Breast epithelium (tissue), 4 donors: ENCODE data around the gene PDZRN3. TPM values are rescaled to one million over a fixed set of nuclear protein-coding genes. Genes with fewer than 3 reads are reported as not detected.

Experiments used
- DNase-seq, 2 donors: peaks; one replicate each; pipeline ENCODE4 v3.0.0-alpha.2; 2019; ENCODE audit warnings: low spot score in 2 of 2
- H3K27ac ChIP-seq, 2 donors: fragments of 200-600 bp; sonication (generic) in 1 of 2; one replicate each; pipeline ENCODE4 v1.5.1; 2016 to 2019; ENCODE audit warnings: mild to moderate bottlenecking in 1 of 2
- H3K27me3 ChIP-seq, 2 donors: fragments of 200-600 bp; sonication (generic) in 1 of 2; one replicate each; pipeline versions ENCODE4 v1.5.1 to v1.6.0; 2017 to 2019; ENCODE audit warnings: control low read depth in 1 of 2, mild to moderate bottlenecking in 1 of 2
- H3K36me3 ChIP-seq: fragments of 200-600 bp; one replicate; pipeline ENCODE4 v1.5.1; 2019
- H3K4me1 ChIP-seq, 2 donors: fragments of 200-600 bp; sonication (generic); one replicate each; pipeline ENCODE4 v1.5.1; 2016 to 2019; ENCODE audit warnings: control low read depth in 1 of 2
- H3K4me3 ChIP-seq, 3 donors: fragments of 200-600 bp; sonication (generic); 1 replicate in 2 of 3; 2 replicates in 1 of 3; pipeline ENCODE4 v1.5.1; 2016 to 2019; ENCODE audit warnings: mild to moderate bottlenecking in 3 of 3, moderate library complexity in 2 of 3
- H3K9me3 ChIP-seq, 2 donors: fragments of 200-600 bp; sonication (generic) in 1 of 2; one replicate each; pipeline ENCODE4 v1.5.1; 2016 to 2019; ENCODE audit warnings: control low read depth in 1 of 2
- CTCF ChIP-seq, 3 donors: fragments of 450-650 bp; IDR thresholded peaks; one replicate each; pipeline ENCODE4 v1.5.1; 2016 to 2017; ENCODE audit warnings: antibody characterized with exemption in 3 of 3, mild to moderate bottlenecking in 3 of 3, moderate library complexity in 3 of 3
- POLR2A ChIP-seq: fragments of 450-650 bp; IDR thresholded peaks from one replicate; pipeline ENCODE4 v1.6.1; 2016; ENCODE audit warnings: antibody characterized with exemption, mild to moderate bottlenecking, moderate library complexity
- POLR2AphosphoS5 ChIP-seq, 3 donors: sonication (generic); formaldehyde crosslinking; IDR thresholded peaks; one replicate each; pipeline ENCODE4 v1.6.1; 2017; ENCODE audit warnings: antibody characterized with exemption in 3 of 3
- intact Hi-C: fragments of 100-400 bp; cut with DNase I; formaldehyde crosslinking; loops from one replicate; pipeline ENCODE4 v1.15.1; 2023; ENCODE audit warnings: low total_unique reads
- total RNA-seq, 3 donors: library from RNA; depleted of rRNA; stranded (reverse); fragments of >200 nt; gene quantifications; one replicate each; pipeline ENCODE4 v1.1.0, GENCODE V29; 2016

PDZRN3 gene
- total RNA-seq, 3 donors from 2014 or later: 36.0 to 79.6 (median 37.6) TPM

DNA sequence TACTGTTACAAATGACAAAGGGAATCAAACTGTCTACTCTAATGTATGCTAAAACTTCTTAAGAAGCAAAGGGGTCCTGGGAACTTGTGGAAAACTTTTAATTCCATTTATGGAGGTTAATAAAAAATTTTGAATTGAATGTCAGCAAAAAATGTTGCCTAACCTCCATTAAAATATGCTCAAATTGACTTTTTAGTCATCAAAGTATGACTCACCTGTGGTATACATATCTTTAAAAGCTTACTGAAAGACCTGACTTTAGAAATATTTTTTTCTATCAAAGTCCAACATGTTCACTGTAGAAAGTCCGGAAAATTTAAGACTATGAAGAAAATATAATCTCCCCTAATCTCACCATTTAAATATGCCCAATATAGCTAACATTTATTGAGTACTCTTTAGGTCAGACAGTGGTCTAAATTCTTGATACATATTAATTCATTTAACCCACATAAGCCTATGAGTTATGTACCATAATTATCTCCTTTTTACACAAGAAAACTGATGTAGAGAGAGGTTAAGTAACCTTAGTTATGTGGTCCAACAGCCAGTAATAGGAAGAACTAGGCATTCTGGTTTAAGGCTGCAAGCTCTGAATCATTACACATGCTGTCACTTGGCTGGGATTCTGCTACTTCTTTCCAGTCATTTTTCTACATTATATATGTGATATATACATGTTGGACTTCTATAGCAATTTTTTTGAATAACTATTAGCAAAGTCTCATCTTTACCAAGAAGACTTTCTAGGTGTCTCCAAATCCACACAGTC is 83.6 kb downstream of the PDZRN3 start:
- H3K9me3 ChIP-seq: no peaks in the 10 kb centered on the region
- H3K27ac ChIP-seq: peak overlapping the region in 1 of 2 donors; percentile 35
- H3K4me1 ChIP-seq: peaks cover 0 to 14% of the 10 kb centered on the region in 2 donors

DNA sequence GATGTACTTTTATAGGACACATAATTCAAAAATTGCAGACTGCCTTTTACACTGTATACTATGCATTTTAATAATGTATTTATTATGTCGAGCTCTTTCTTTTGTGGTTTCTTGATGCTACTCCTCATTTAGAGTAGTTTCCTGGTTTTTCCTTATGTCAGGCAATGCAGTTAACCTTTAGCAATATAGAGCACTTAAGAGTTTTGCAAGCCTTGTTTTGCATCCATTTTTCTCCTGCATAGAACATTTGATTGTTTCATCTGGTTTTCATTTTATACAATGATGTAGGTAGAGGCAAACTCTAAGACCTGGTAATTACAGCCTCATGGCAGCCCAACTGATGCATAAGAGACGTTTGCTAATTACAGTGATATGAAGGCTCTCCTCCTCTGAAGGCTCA is 86.3 kb downstream of the PDZRN3 start:
- H3K4me3 ChIP-seq: no peak overlapping the region
- peaks cover 0 to 14% of the 10 kb centered on the region in 2 donors for H3K4me1 ChIP-seq
- H3K27me3 ChIP-seq: no peaks in the 10 kb centered on the region
- DNase-seq: no peak
- TF ChIP-seq POLR2A (no peak), POLR2AphosphoS5 (IDR thresholded peaks at IDR 0.05) (no peak), CTCF (IDR thresholded peaks at IDR 0.05) (no peak)
- no peaks in the 10 kb centered on the region for H3K9me3 ChIP-seq
- no peak overlapping the region for H3K27ac ChIP-seq
- H3K36me3 ChIP-seq: no peaks in the 10 kb centered on the region
- intact Hi-C loops: no loop called here

More for the DNA sequence above, 83.6 kb downstream of the PDZRN3 start:
- DNase-seq: no peak
- intact Hi-C loops: no loop called here
- Histone ChIP-seq H3K4me3 (no peak overlapping the region), H3K36me3 (no peaks in the 10 kb centered on the region), H3K27me3 (no peaks in the 10 kb centered on the region)
- TF ChIP-seq CTCF (IDR thresholded peaks at IDR 0.05): no peak

- TF ChIP-seq CTCF (IDR thresholded peaks at IDR 0.05) (no peak), POLR2A (no peak), POLR2AphosphoS5 (IDR thresholded peaks at IDR 0.05) (no peak)
- Histone ChIP-seq H3K4me3 (no peak overlapping the region), H3K36me3 (no peaks in the 10 kb centered on the region), H3K9me3 (no peaks in the 10 kb centered on the region), H3K4me1 (peaks cover 0 to 5% of the 10 kb centered on the region in 2 donors), H3K27me3 (no peaks in the 10 kb centered on the region), H3K27ac (no peak overlapping the region)
- DNase-seq: no peak
- intact Hi-C loops: no loop called here
These were observed 87.8 kb downstream of the PDZRN3 start for GRCh38 chr3:73536952-73537351.

DNA sequence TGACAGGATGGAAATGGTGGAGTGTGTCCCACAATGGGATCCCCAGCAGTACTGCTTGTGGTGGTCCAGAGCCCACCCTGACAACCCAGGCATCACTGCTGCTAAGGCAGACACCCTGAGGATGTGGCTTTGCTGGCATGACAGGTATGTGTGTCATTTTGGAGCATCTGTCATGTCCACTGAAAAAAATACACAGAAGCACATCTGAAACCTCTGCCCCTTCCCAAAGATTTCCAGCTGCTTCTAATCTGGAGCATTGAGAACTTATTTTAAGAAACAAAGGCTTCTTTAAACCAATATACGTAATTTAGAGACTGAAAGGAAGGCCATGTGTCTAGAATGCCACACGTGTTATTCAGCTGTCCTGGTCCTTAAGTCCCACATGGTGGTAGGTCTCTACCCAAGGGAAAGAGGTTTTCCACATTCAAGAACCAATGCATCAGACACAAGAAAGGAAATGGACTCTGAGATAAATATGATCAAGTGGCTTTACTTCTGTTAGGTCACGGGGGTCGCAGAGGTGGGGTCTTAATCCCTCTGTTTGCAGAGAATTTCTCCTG is 88.3 kb downstream of the PDZRN3 start:
- no peaks in the 10 kb centered on the region for H3K9me3 ChIP-seq
- no peak overlapping the region for H3K4me3 ChIP-seq
- H3K36me3 ChIP-seq: no peaks in the 10 kb centered on the region
- H3K4me1 ChIP-seq: peaks cover 0 to 3% of the 10 kb centered on the region in 2 donors
- DNase-seq: no peak
- TF ChIP-seq POLR2AphosphoS5 (IDR thresholded peaks at IDR 0.05): no peak
- TF ChIP-seq POLR2A: no peak
- no peak for TF ChIP-seq CTCF (IDR thresholded peaks at IDR 0.05)
- intact Hi-C loops: no loop called here
- no peaks in the 10 kb centered on the region for H3K27me3 ChIP-seq
- H3K27ac ChIP-seq: no peak overlapping the region

- Histone ChIP-seq H3K27ac (no peak overlapping the region), H3K9me3 (no peaks in the 10 kb centered on the region), H3K4me1 (no peaks in the 10 kb centered on the region), H3K36me3 (no peaks in the 10 kb centered on the region), H3K4me3 (no peak overlapping the region), H3K27me3 (no peaks in the 10 kb centered on the region)
- TF ChIP-seq CTCF (IDR thresholded peaks at IDR 0.05) (no peak), POLR2A (no peak), POLR2AphosphoS5 (IDR thresholded peaks at IDR 0.05) (no peak)
- DNase-seq: no peak
- intact Hi-C loops: no loop called here
These were observed 88.8 kb downstream of the PDZRN3 start for GRCh38 chr3:73535931-73536330.
